Stimulated activated memory B cell treated with anti-CD40 and anti-IgM and Interleukin-4, amounts not matched to agents 10 μg/mL and 1 μg/mL and 100 μg/mL, for 72 hours (primary cell): ENCODE results near the gene SETD1A.

Experiments
- ATAC-seq: fragments of 150-1000 bp; cut with Tn5 transposase; 2 replicates; pipeline ENCODE4 v1.10.0; 2021
- H3K27ac Mint-ChIP-seq: one replicate; pipeline ENCODE4 v1.8.0; 2022; ENCODE audit warnings: mild to moderate bottlenecking, mixed read lengths
- H3K27me3 Mint-ChIP-seq: one replicate; pipeline ENCODE4 v1.8.0; 2022; ENCODE audit warnings: mixed read lengths
- H3K36me3 Mint-ChIP-seq: one replicate; pipeline ENCODE4 v1.8.0; 2022; ENCODE audit warnings: mixed read lengths
- H3K4me1 Mint-ChIP-seq: one replicate; pipeline ENCODE4 v1.8.0; 2022; ENCODE audit warnings: mixed read lengths
- H3K4me3 Mint-ChIP-seq: one replicate; pipeline ENCODE4 v1.8.0; 2022; ENCODE audit warnings: mild to moderate bottlenecking, moderate library complexity, mixed read lengths
- H3K9me3 Mint-ChIP-seq: one replicate; pipeline ENCODE4 v1.8.0; 2022; ENCODE audit warnings: mixed read lengths

SETD1A gene

GRCh38 chr16:31022544-31023251 is 65.1 kb downstream of the SETD1A start:
- no peak for ATAC-seq
- H3K4me1 Mint-ChIP-seq, result no peaks in the 10 kb centered on the region
- H3K9me3 Mint-ChIP-seq, result no peaks in the 10 kb centered on the region
- H3K27me3 Mint-ChIP-seq, result no peaks in the 10 kb centered on the region
- no peak overlapping the region for H3K4me3 Mint-ChIP-seq
- H3K36me3 Mint-ChIP-seq, result no peaks in the 10 kb centered on the region
- H3K27ac Mint-ChIP-seq, result no peak overlapping the region

- no peak for ATAC-seq
- H3K36me3 Mint-ChIP-seq, result no peaks in the 10 kb centered on the region
- no peaks in the 10 kb centered on the region for H3K9me3 Mint-ChIP-seq
- H3K4me1 Mint-ChIP-seq, result no peaks in the 10 kb centered on the region
- H3K4me3 Mint-ChIP-seq, result no peak overlapping the region
- no peak overlapping the region for H3K27ac Mint-ChIP-seq
- no peaks in the 10 kb centered on the region for H3K27me3 Mint-ChIP-seq
Observed at GRCh38 chr16:31023252-31023602, 65.7 kb downstream of the SETD1A start.

- Mint-ChIP-seq H3K4me1 (no peaks in the 10 kb centered on the region), H3K27me3 (no peaks in the 10 kb centered on the region), H3K4me3 (no peak overlapping the region), H3K36me3 (no peaks in the 10 kb centered on the region), H3K9me3 (no peaks in the 10 kb centered on the region), H3K27ac (no peak overlapping the region)
- ATAC-seq, result no peak
Observed at GRCh38 chr16:31023627-31024226, 66.2 kb downstream of the SETD1A start.

DNA sequence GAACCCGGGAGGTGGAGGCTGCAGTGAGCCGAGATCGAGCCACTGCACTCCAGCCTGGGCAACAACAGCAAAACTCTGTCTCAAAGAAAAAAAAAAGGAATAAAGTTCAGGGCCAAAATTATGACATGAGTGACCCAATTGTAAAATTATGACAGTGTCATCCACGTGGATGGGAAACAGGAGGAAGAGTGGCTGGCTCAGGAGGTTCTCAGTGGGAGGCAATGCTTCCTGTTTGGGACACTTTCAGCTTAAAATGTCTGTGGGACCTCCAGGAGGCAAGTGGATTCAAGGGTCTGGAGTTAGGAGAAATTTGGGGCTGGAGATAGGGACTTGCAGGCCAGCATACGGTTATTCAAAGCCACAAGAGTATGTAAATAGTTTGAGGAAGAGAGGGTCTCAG is 67.8 kb downstream of the SETD1A start:
- no peak overlapping the region for H3K4me3 Mint-ChIP-seq
- peak overlapping the region; percentile 30 for H3K27ac Mint-ChIP-seq
- H3K9me3 Mint-ChIP-seq, result no peaks in the 10 kb centered on the region
- no peaks in the 10 kb centered on the region for H3K36me3 Mint-ChIP-seq
- H3K27me3 Mint-ChIP-seq, result no peaks in the 10 kb centered on the region
- no peaks in the 10 kb centered on the region for H3K4me1 Mint-ChIP-seq
- ATAC-seq, result no peak

DNA sequence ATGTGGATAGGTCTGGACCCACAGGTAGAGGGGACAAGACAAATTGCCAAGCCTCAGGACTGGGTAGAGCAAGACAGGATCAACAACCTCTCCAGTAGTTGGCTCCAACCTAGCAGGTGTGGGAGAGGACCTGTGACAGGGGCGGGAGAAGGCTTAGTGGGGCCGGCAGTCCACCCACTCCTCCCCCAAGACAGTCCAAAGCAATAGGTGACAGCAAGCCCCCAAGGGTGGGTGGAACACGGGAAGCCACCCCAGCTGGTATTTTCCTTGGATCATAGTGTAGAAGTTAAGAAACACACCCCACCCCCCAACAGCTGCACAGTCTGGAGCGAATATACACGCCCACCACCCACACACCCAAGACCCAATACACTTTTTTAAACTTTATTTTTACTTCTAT is 71.7 kb downstream of the SETD1A start:
- H3K36me3 Mint-ChIP-seq, result peaks cover 5% of the 10 kb centered on the region
- no peaks in the 10 kb centered on the region for H3K9me3 Mint-ChIP-seq
- no peak overlapping the region for H3K4me3 Mint-ChIP-seq
- no peak for ATAC-seq
- H3K27me3 Mint-ChIP-seq, result no peaks in the 10 kb centered on the region
- H3K27ac Mint-ChIP-seq, result peak overlapping the region; percentile 51
- peaks cover 24% of the 10 kb centered on the region for H3K4me1 Mint-ChIP-seq

GRCh38 chr16:31031276-31031675 is 73.7 kb downstream of the SETD1A start:
- Mint-ChIP-seq H3K27me3 (no peaks in the 10 kb centered on the region), H3K4me1 (peaks cover 41% of the 10 kb centered on the region), H3K27ac (peak overlapping the region; percentile 96), H3K36me3 (peaks cover 16% of the 10 kb centered on the region), H3K9me3 (no peaks in the 10 kb centered on the region), H3K4me3 (no peak overlapping the region)
- no peak for ATAC-seq

- H3K9me3 Mint-ChIP-seq, result no peaks in the 10 kb centered on the region
- peaks cover 23% of the 10 kb centered on the region for H3K36me3 Mint-ChIP-seq
- peaks cover 48% of the 10 kb centered on the region for H3K4me1 Mint-ChIP-seq
- peak; percentile 88 for ATAC-seq
- peak within 1 kb of the TSS; percentile 96 for H3K27ac Mint-ChIP-seq
- peak within 1 kb of the TSS; percentile 94 for H3K4me3 Mint-ChIP-seq
- H3K27me3 Mint-ChIP-seq, result no peaks in the 10 kb centered on the region
Observed at GRCh38 chr16:31032736-31033708, 75.5 kb downstream of the SETD1A start, which contains the start of gene STX4. Gene STX4, plus strand, starts transcription at chr16:31033558. Its CDS starts 248 bp downstream, at chr16:31033806.

DNA sequence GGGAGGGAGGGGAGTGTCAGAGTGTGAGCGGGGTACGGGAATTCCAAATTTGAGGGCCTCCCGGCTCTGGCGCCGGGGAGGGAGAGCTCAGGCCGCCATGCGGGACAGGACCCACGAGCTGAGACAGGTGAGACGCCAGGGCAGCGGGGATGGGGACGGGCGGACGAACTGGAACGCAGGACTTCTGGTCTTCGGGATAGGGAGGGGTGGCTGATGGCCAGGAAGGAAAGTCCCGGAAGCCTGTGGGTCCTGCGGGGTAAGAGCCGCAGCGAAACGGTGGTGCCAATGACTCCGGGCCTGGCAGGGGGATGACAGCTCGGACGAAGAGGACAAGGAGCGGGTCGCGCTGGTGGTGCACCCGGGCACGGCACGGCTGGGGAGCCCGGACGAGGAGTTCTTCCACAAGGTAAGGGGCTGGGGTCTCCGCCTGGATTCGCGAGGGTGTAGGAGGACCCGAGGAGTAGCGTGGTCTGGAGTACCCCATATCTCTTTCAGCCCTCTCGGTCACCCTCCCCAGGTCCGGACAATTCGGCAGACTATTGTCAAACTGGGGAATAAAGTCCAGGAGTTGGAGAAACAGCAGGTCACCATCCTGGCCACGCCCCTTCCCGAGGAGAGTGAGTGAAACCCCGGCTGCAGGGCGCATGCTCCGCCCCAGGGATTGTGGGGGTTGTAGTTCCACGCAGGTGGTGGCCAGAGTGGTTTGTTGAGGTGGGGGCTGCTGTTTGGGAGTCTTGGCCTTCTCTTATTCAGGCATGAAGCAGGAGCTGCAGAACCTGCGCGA is 76.3 kb downstream of the SETD1A start:
- Mint-ChIP-seq H3K27ac (peak overlapping the region; percentile 96), H3K4me1 (peaks cover 51% of the 10 kb centered on the region), H3K9me3 (no peaks in the 10 kb centered on the region), H3K36me3 (peaks cover 28% of the 10 kb centered on the region), H3K27me3 (no peaks in the 10 kb centered on the region), H3K4me3 (peak overlapping the region; percentile 94)
- ATAC-seq, result peak; percentile 64
